HG03175 (cell line): ENCODE data around the gene BCKDHB.
"Not testable (repeated sequence)": the region's sequence is repeated elsewhere in the genome, so short reads cannot be mapped to it uniquely, and the experiment has no call there.

Source experiments
- ATAC-seq: cut with Tn5 transposase; IDR thresholded peaks from one replicate; pipeline ENCODE4 v1.9.1; 2021; ENCODE audit warnings: mild to moderate bottlenecking, moderate library complexity; ENCODE audit not compliant: unreplicated experiment

The BCKDHB gene

GRCh38 chr6:80251321-80251720 lies 144.8 kb downstream of the BCKDHB start:
- ATAC-seq = no peak

GRCh38 chr6:80254716-80255115 lies 148.2 kb downstream of the BCKDHB start:
- ATAC-seq = no peak

- ATAC-seq = no peak
Observed at GRCh38 chr6:80256691-80257090, 150.2 kb downstream of the BCKDHB start.

- no peak for ATAC-seq
Observed at GRCh38 chr6:80259118-80259517, 152.6 kb downstream of the BCKDHB start.

GRCh38 chr6:80263585-80263984 lies 157.1 kb downstream of the BCKDHB start:
- no peak for ATAC-seq

GRCh38 chr6:80268865-80269730 lies 162.6 kb downstream of the BCKDHB start:
- no peak for ATAC-seq

GRCh38 chr6:80271074-80271473 lies 164.6 kb downstream of the BCKDHB start:
- no peak for ATAC-seq

- no peak for ATAC-seq
Observed at GRCh38 chr6:80272988-80273387, 166.5 kb downstream of the BCKDHB start.

GRCh38 chr6:80276861-80277260 lies 170.4 kb downstream of the BCKDHB start:
- ATAC-seq = no peak

- ATAC-seq = no peak
Observed at GRCh38 chr6:80277501-80277900, 171.0 kb downstream of the BCKDHB start.

GRCh38 chr6:80280262-80281010 lies 174.0 kb downstream of the BCKDHB start:
- no peak for ATAC-seq

GRCh38 chr6:80282913-80283554 lies 176.6 kb downstream of the BCKDHB start:
- ATAC-seq = no peak

GRCh38 chr6:80287112-80287511 lies 180.6 kb downstream of the BCKDHB start:
- no peak for ATAC-seq

GRCh38 chr6:80287607-80288006 lies 181.1 kb downstream of the BCKDHB start:
- no peak for ATAC-seq

GRCh38 chr6:80289727-80290126 lies 183.3 kb downstream of the BCKDHB start:
- no peak for ATAC-seq

- ATAC-seq = not testable (repeated sequence)
Observed at GRCh38 chr6:80294531-80294930, 188.1 kb downstream of the BCKDHB start.

- ATAC-seq = no peak
Observed at GRCh38 chr6:80302716-80303115, 196.2 kb downstream of the BCKDHB start.

- no peak for ATAC-seq
Observed at GRCh38 chr6:80304014-80304413, 197.5 kb downstream of the BCKDHB start.

GRCh38 chr6:80314531-80314930 lies 208.1 kb downstream of the BCKDHB start:
- ATAC-seq = no peak

- ATAC-seq = no peak
Observed at GRCh38 chr6:80316686-80317231, 210.3 kb downstream of the BCKDHB start.

GRCh38 chr6:80319196-80319595 lies 212.7 kb downstream of the BCKDHB start:
- ATAC-seq = no peak
